Measurements from ENCODE around the gene ZNF84. TPM values are rescaled to one million over a fixed set of nuclear protein-coding genes. Genes with fewer than 3 reads are reported as not detected.

The ZNF84 gene
- total RNA-seq, 4 donors from 2014 or later, result 36.5 to 71.7 (median 42.0) TPM

- TF ChIP-seq CTCF (IDR thresholded peaks at IDR 0.05), result no peak
- TF ChIP-seq POLR2A (IDR thresholded peaks at IDR 0.05), result no peak
- Histone ChIP-seq H3K9me3 (peaks cover 20% of the 10 kb centered on the region), H3K36me3 (peaks cover 37 to 52% of the 10 kb centered on the region in 2 donors), H3K4me3 (replicated peaks in 1 of 3) (no peak overlapping the region), H3K27me3 (no peaks in the 10 kb centered on the region), H3K27ac (no peak overlapping the region), H3K4me1 (no peaks in the 10 kb centered on the region)
- intact Hi-C loops (cut with DNase I), result no loop called here
- 97 to 100% methylated on average over 2 of the region's 2 CpGs for WGBS, 2 donors
- no peak for DNase-seq
These were observed 70.8 kb downstream of the ZNF84 start for GRCh38 chr12:133108150-133108549.

Small RNAs within 50 kb of the gene (small RNA-seq; reads per million reads assigned to genes)
- not detected for gene RNU4ATAC12P

Other genes with a start within 250 kb of the ZNF84 start
- 100 to 1,000 TPM in 2 of 4 donors, 10 to 100 TPM in 2; 73.8 to 106 (median 88.8) TPM for gene GOLGA3, start 208.6 kb upstream of the ZNF84 start, total RNA-seq
- 10 to 100 TPM; 21.8 to 40.6 (median 27.7) TPM for gene CHFR, start 149.9 kb upstream of the ZNF84 start, total RNA-seq
- gene ZNF605, start 81.2 kb upstream of the ZNF84 start, total RNA-seq, result 10 to 100 TPM; 22.6 to 26.1 (median 24.1) TPM
- 10 to 100 TPM; 10.3 to 25.4 (median 16.4) TPM for gene ZNF26, start 51.1 kb upstream of the ZNF84 start, total RNA-seq
- 10 to 100 TPM; 20.7 to 38.1 (median 28.0) TPM for gene ZNF140, start 43.4 kb downstream of the ZNF84 start, total RNA-seq
- 1 to 10 TPM; 4.6 to 7.0 (median 6.0) TPM for gene ZNF891, start 92.8 kb downstream of the ZNF84 start, total RNA-seq
- gene ZNF10, start 93.1 kb downstream of the ZNF84 start, total RNA-seq, result 10 to 100 TPM; 27.8 to 50.0 (median 37.6) TPM
- 10 to 100 TPM; 26.5 to 56.9 (median 50.1) TPM for gene ZNF268, start 144.0 kb downstream of the ZNF84 start, total RNA-seq
- gene ANHX, start 198.4 kb downstream of the ZNF84 start, total RNA-seq, result under 1 TPM in 1 of 4 donors, not detected in 3; 0.13 TPM